GM18868 (cell line): ENCODE results near the gene GRIA1.

ENCODE experiments used
- ATAC-seq: cut with Tn5 transposase; IDR thresholded peaks from one replicate; pipeline ENCODE4 v1.9.1; 2021; ENCODE audit warnings: mild to moderate bottlenecking, moderate library complexity; ENCODE audit not compliant: unreplicated experiment

The GRIA1 gene

DNA sequence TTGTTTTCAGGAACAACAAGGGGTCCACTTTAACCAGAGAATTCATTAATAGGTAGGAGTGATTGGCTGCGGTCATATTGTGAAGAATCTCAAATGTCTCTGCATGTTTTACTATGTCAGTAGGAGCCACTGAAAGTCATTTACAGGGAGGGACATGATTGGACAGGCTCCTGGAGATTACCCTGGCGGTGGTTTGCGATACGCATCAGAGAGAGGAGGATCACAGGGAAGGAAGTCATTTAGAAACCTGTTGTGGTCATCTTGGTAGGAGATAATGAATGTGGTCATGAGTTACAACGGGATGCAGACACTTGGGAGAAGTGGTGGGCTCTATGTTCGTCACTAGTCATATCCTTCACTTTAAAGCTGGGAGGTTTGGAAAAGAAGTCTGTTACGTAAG lies 285.5 kb downstream of the GRIA1 start:
- ATAC-seq, result no peak

DNA sequence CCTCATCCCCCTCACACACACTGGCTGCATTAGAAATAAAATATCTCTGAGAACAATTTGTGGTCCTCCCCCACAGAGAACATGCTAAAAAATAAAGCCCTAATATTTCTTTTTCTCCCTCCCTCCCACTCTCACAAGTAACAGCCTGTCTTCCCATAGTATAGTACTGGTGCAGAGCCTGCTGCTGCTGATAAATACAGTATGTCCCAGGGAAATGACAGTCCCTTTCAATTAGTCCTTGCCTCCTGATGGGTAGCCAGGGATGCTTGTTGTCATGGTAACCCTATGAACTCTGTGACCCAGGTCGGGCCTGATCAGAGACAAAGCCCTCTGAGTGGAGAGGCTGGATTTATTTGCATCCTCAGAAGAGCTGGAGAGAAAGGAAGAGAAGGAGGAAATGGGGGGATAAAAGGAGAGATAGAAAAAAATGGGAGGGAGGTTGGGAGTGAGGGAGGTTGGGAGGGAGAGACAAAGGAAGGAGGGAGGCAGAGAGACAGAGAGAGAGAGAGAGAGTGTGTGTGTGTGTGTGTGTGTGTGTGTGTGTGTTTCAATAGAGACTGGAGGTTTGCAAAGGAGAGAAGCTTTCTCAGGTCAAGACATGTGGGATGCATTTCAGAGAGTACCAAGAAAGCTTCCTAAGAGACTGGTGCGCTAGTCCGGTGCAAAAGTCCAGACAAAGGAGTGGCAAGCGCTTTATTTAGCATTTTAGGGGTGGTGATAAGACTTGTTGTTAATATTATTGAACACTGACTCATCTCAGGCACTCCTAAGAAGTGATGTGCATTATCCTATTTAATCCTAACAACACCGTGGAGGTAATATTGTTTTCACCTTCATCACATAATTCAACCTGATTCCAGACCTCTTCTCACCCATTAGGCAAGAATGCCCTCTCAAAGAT lies 287.5 kb downstream of the GRIA1 start:
- ATAC-seq, result no peak

GRCh38 chr5:153779836-153780235 lies 289.4 kb downstream of the GRIA1 start:
- ATAC-seq, result no peak

DNA sequence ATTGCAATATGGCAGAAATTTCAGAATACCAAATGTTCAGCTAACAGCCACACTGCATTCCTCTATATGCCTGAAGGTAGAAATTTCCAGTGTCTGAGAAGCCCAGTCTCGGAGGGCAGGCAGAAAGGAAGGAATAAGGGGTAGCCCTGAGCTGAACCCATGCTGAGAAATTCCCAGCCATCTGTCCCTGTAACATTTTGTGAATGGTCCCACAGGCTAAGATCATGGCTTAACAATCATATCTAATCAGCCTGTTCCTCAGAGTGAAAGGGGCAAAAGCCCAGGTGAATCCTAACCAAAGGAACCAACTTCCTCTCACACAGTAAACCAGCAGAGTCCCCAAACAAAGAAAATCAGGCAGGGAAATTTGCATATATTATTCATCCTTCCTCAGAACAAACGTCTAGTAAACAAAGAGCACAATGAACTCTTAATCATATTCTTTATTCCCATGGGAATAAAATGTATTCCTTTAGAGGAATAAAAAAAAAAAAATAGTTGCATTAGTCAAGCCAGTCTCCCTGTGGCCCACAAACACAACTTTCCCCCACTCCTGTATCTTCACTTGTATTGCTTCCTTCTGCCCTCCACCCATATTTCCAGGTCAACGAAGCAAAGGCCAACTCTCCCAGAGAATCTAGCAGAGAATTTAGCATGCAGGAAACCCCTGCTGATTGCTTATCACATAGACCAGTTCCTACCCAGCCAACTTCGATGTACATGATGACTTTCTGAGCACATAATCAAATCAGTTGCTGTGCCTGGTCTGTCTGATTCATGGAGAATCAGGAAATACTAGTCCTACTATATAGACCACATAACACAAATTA lies 290.6 kb downstream of the GRIA1 start:
- ATAC-seq, result no peak

- no peak for ATAC-seq
Measured at GRCh38 chr5:153782589-153783361, 292.3 kb downstream of the GRIA1 start.

DNA sequence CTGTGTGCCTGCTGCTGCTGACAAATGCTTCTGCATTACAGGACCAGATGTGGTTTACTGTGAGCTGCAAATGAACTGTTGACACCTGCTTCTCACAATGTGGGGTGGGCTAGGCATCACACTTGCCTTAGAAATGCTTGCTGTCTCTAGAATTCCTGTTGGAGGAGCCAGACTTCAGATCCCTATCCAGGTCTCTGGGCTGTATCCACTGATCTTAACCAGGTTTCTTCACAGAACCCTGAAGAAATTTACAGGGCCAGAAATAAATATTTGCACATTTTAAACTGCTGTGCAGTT lies 292.8 kb downstream of the GRIA1 start:
- no peak for ATAC-seq

DNA sequence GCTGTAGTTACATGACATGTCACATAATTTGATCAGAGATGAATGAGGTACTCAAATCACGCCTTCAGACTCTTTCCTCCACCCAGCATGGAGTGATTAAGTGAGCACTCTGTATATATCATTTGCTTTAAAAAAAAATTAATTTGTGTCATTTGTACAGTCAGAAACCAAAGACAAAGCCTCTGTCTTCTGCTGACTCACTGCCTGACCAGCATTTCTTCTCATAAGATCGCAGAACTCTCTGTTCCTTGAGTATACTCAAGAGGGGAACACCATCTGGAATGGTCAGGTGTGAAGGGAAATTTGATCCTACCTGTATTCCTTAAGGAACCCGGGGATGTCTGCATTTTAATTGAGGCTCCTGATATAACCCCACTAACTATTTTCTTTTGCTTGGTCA lies 293.8 kb downstream of the GRIA1 start:
- ATAC-seq, result no peak

DNA sequence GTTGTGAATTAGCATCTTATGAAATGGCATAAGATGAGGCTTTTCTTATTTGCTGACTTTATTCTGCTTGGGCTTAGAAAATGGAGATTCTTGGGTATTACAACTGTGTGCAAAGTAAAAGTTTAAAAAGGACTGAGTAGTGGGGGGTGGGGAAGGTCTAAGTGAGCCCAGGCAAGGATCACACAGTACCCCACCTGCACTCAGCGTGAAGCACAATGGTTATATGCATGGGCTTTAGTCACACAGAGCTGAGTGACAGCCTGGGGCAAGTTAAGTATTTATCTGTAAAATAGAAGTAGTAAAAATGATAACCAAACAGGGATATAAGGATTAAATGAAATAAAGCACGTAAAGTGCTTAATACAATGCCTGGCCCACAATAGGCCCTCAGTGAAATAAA lies 300.9 kb downstream of the GRIA1 start:
- ATAC-seq, result no peak

DNA sequence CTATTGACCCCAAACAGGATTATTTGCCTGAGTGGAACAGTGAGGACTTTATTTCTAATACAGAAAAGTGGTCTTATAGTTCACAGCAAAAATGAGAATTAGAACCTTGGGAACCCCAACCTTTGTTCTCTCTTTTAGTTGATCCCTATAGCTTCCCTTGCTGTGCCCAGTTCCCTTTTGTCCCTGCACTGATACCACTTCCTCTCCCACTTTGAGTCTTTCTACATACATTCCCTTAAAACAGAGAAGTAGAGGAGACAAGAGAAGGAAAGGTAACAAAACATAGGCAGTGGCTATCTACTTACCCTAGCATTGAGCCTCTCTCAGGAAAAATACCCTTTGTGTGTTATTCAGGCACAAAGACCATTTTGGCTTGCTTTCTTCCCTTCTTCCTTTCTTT lies 301.8 kb downstream of the GRIA1 start:
- ATAC-seq, result no peak

DNA sequence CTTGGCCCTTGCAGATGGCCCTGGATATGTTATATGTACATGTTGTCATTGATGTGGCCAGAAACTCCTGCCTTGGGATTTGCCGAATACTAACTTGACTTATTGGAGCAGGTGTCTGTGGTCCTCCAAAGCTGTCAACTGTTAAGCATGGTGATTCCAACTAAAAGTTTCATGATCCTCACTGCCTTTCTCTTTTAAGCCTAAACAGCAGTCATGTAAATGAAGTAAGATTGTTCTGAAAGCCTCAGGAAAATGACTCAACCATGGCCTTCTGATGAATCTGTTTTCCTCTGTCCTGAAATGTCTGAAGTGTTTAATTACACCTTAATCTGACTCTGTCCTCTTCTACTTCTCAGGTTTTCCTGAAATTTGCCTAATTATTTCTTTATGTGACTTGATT lies 303.2 kb downstream of the GRIA1 start:
- no peak for ATAC-seq

GRCh38 chr5:153794327-153794726 lies 303.9 kb downstream of the GRIA1 start:
- ATAC-seq, result no peak

- ATAC-seq, result no peak
Measured at GRCh38 chr5:153796527-153796926, 306.1 kb downstream of the GRIA1 start.

- ATAC-seq, result peak; percentile 92
Measured at GRCh38 chr5:153797484-153797883, 307.0 kb downstream of the GRIA1 start.

- no peak for ATAC-seq
Measured at GRCh38 chr5:153798830-153799229, 308.4 kb downstream of the GRIA1 start.

DNA sequence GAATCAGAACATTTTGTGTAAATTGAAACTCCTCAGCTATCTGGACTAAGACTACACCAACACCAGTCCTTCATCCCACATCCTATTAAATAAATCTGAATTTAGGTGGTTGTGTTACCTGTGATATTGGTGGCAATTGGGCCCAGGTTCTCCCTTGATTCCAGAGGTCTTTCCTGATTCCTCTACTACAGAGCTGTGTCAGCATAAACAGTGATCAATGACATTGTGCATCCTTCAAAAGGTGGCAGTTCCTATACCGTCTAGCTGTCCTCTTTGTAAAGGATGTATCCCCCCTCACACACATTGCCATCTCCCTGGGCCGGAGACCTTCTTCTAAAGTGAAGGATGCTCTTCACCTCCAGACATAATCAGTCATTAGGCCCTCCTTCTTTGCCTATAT lies 309.0 kb downstream of the GRIA1 start:
- ATAC-seq, result no peak

DNA sequence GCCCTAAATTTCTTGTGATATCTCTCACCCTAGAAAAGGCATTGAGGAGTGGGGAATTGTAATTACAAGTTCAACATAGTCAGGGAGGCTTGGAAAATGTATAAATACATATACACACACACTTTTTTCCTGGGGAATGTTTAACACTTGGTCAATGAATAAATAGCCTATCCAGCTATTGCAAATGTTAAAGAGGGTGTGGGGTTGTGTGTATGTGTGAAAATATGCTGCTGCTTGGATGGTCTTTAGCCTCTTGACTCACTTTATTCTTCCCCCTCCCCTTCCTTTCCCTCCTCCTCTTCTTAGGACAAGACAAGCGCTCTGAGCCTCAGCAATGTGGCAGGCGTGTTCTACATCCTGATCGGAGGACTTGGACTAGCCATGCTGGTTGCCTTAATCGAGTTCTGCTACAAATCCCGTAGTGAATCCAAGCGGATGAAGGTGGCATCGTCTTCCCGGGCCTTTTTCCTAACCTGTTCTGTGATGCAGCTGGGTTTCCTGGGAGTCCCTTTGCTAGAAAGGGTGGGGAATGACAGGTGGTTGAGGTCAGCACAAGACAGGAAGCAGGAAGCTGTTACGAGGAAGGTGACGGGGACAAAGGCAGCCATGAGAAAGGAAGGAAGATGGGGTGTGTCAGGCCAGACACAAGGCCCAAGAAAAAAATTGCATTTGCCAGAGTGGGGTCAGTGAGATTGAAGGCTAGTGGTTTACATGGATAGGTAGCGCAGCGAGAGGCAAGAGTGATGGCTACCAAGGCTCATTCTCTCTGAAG lies 311.8 kb downstream of the GRIA1 start:
- ATAC-seq, result no peak

- ATAC-seq, result no peak
Measured at GRCh38 chr5:153807801-153808200, 317.3 kb downstream of the GRIA1 start.

- no peak for ATAC-seq
Measured at GRCh38 chr5:153809166-153809565, 318.7 kb downstream of the GRIA1 start.

DNA sequence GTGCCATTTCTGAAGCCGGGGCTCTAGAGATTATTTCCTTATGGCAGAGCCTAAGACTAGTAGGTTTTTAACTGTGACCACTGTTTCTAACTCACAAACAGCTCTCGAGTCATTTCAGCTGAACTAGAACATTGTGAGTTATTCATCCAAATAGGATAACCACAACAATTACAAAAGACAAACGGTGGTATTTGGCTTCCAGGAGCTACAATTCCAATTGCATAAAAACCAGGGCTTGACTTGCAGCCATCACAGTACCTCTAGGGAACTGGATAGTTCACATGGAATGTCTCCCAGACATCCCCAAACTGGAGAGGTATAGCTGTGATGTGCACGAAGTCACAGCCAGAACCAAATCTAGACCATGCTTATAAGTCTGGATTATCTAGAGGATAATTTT lies 323.4 kb downstream of the GRIA1 start:
- no peak for ATAC-seq

DNA sequence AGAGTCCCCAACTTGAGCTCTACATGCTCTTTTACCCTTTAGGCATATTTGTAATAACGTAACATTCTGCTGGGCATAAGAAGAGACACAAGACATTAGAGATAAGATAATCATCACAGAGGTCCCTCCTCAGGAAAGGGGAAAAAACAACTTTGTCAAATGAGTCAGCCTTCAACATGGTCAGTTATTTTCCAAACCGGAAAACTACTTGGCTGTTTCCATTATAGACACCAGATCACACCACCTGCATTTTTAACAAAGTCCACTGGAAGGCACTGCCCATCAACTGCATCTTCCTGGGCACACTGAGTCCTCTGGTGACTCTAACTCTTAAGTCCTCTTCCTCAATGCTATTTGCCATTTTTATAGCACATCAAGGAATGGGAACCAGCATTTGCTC lies 326.4 kb downstream of the GRIA1 start:
- no peak for ATAC-seq

DNA sequence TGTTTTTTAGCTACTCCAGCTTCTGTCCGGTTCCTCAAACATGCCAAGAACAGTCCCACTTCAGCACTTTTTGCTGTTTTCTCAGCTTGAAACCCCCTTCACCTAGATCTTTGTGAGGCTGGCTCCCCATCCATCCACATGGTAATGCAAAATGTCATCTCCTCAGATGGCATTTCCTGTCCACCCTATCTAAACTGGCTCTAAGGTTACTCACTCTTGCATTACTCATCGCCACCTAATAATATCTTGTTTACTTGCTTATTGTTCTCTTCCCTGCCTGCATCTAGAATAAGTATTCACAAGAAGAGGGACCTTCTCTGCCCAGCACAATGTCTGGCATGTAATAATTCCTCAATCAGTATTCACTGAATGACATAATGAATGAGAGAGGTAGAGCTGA lies 328.2 kb downstream of the GRIA1 start:
- no peak for ATAC-seq
